Duodenal mucosa (tissue), 2 donors: ENCODE data around the gene ALB.

ENCODE experiments used
- H3K27ac ChIP-seq: one replicate; pipeline ENCODE4 v1.7.0; 2013; ENCODE audit warnings: low read depth, low read length
- H3K27me3 ChIP-seq, 2 donors: one replicate each; pipeline ENCODE4 v1.7.0; 2013; ENCODE audit warnings: low read length in 2 of 2, control low read depth in 1 of 2; ENCODE audit not compliant: insufficient read depth in 2 of 2, control insufficient read depth in 1 of 2
- H3K36me3 ChIP-seq, 2 donors: one replicate each; pipeline ENCODE4 v1.7.0; 2013; ENCODE audit warnings: low read length in 2 of 2, control low read depth in 1 of 2; ENCODE audit not compliant: insufficient read depth in 2 of 2, control insufficient read depth in 1 of 2
- H3K4me1 ChIP-seq, 2 donors: one replicate each; pipeline ENCODE4 v1.7.0; 2013; ENCODE audit warnings: low read length in 2 of 2, control low read depth in 1 of 2; ENCODE audit not compliant: insufficient read depth in 2 of 2, control insufficient read depth in 1 of 2
- H3K4me3 ChIP-seq, 2 donors: one replicate each; pipeline ENCODE4 v1.7.0; 2013; ENCODE audit warnings: low read length in 2 of 2, low read depth in 1 of 2
- H3K9ac ChIP-seq, 2 donors: one replicate each; pipeline ENCODE4 v1.7.0; 2013; ENCODE audit warnings: low read length in 2 of 2, low read depth in 1 of 2
- H3K9me3 ChIP-seq, 2 donors: one replicate each; pipeline ENCODE4 v1.7.0; 2013; ENCODE audit warnings: low read length in 2 of 2, control low read depth in 1 of 2; ENCODE audit not compliant: control insufficient read depth in 1 of 2

ALB gene

GRCh38 chr4:73438048-73438447 is 34.0 kb downstream of the ALB start:
- H3K27me3 ChIP-seq, result no peaks in the 10 kb centered on the region
- no peaks in the 10 kb centered on the region for H3K36me3 ChIP-seq
- H3K4me3 ChIP-seq, result no peak overlapping the region
- H3K4me1 ChIP-seq, result no peaks in the 10 kb centered on the region
- no peak overlapping the region for H3K9ac ChIP-seq
- H3K9me3 ChIP-seq, result no peaks in the 10 kb centered on the region
- no peak overlapping the region for H3K27ac ChIP-seq

GRCh38 chr4:73438582-73439215 is 34.6 kb downstream of the ALB start:
- H3K4me3 ChIP-seq, result no peak overlapping the region
- H3K9ac ChIP-seq, result no peak overlapping the region

DNA sequence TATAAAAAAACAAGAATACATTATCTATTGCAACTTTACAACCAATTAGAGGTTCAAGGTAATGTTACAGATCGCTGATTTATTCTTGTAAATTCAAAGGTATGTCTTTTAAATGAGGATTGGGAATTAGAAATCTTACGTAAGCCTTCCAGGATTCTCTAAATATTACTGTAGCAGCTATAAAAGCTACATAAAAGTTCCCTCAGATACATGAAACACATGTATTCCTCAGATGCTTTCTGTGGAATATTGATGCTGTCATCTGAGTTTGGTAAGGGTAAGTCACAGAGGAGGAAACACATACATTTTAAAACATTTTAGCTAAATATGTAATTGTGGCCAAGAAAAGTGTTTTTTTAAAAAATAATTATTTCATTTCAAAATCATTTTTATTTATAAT is 35.4 kb downstream of the ALB start:
- no peaks in the 10 kb centered on the region for H3K27me3 ChIP-seq

More at GRCh38 chr4:73438582-73439215, 34.6 kb downstream of the ALB start:
- Histone ChIP-seq H3K9me3 (no peaks in the 10 kb centered on the region), H3K27ac (no peak overlapping the region), H3K4me1 (no peaks in the 10 kb centered on the region), H3K27me3 (no peaks in the 10 kb centered on the region), H3K36me3 (no peaks in the 10 kb centered on the region)

GRCh38 chr4:73439991-73440390 is 35.9 kb downstream of the ALB start:
- Histone ChIP-seq H3K27me3 (no peaks in the 10 kb centered on the region), H3K27ac (no peak overlapping the region), H3K36me3 (no peaks in the 10 kb centered on the region), H3K4me3 (no peak overlapping the region), H3K9ac (no peak overlapping the region), H3K9me3 (no peaks in the 10 kb centered on the region), H3K4me1 (no peaks in the 10 kb centered on the region)

More for the DNA sequence above, 35.4 kb downstream of the ALB start:
- Histone ChIP-seq H3K4me1 (no peaks in the 10 kb centered on the region), H3K9ac (no peak overlapping the region), H3K9me3 (no peaks in the 10 kb centered on the region), H3K4me3 (no peak overlapping the region), H3K36me3 (no peaks in the 10 kb centered on the region), H3K27ac (no peak overlapping the region)

- Histone ChIP-seq H3K4me1 (no peaks in the 10 kb centered on the region), H3K27ac (no peak overlapping the region), H3K27me3 (no peaks in the 10 kb centered on the region), H3K9ac (no peak overlapping the region), H3K36me3 (no peaks in the 10 kb centered on the region), H3K4me3 (no peak overlapping the region), H3K9me3 (no peaks in the 10 kb centered on the region)
Observed at GRCh38 chr4:73440653-73441052, 36.6 kb downstream of the ALB start.

DNA sequence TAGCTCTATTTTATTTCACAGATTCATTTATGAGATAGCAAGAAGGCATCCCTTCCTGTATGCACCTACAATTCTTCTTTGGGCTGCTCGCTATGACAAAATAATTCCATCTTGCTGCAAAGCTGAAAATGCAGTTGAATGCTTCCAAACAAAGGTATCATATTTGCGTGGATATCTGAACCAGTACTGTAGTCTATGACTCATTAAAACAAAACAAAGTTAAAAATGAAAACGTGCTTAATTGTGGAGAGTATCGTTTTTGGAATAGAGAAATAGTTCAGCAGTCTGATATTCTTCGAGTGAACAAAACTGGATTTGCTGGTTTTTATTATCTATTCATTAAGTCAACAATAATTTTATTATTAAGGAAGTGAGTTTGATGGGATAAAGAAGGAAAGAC is 38.2 kb downstream of the ALB start:
- Histone ChIP-seq H3K9me3 (no peaks in the 10 kb centered on the region), H3K36me3 (no peaks in the 10 kb centered on the region), H3K4me3 (no peak overlapping the region), H3K27me3 (no peaks in the 10 kb centered on the region), H3K27ac (no peak overlapping the region), H3K9ac (no peak overlapping the region), H3K4me1 (no peaks in the 10 kb centered on the region)

- no peaks in the 10 kb centered on the region for H3K27me3 ChIP-seq
- H3K27ac ChIP-seq, result no peak overlapping the region
- H3K36me3 ChIP-seq, result no peaks in the 10 kb centered on the region
- no peak overlapping the region for H3K9ac ChIP-seq
- H3K9me3 ChIP-seq, result no peaks in the 10 kb centered on the region
- H3K4me3 ChIP-seq, result no peak overlapping the region
- no peaks in the 10 kb centered on the region for H3K4me1 ChIP-seq
Observed at GRCh38 chr4:73443224-73443623, 39.1 kb downstream of the ALB start.

- Histone ChIP-seq H3K36me3 (no peaks in the 10 kb centered on the region), H3K27me3 (no peaks in the 10 kb centered on the region), H3K9me3 (no peaks in the 10 kb centered on the region), H3K27ac (no peak overlapping the region), H3K9ac (no peak overlapping the region), H3K4me3 (no peak overlapping the region), H3K4me1 (no peaks in the 10 kb centered on the region)
Observed at GRCh38 chr4:73445383-73446335, 41.6 kb downstream of the ALB start.

GRCh38 chr4:73446336-73446938 is 42.4 kb downstream of the ALB start:
- H3K27ac ChIP-seq, result no peak overlapping the region
- H3K9me3 ChIP-seq, result no peaks in the 10 kb centered on the region
- H3K9ac ChIP-seq, result no peak overlapping the region
- H3K4me1 ChIP-seq, result no peaks in the 10 kb centered on the region
- H3K4me3 ChIP-seq, result no peak overlapping the region
- no peaks in the 10 kb centered on the region for H3K27me3 ChIP-seq
- H3K36me3 ChIP-seq, result no peaks in the 10 kb centered on the region

GRCh38 chr4:73447671-73448070 is 43.6 kb downstream of the ALB start:
- H3K9ac ChIP-seq, result no peak overlapping the region
- peaks cover 0 to 4% of the 10 kb centered on the region in 2 donors for H3K4me1 ChIP-seq
- H3K4me3 ChIP-seq, result no peak overlapping the region
- no peak overlapping the region for H3K27ac ChIP-seq
- H3K36me3 ChIP-seq, result no peaks in the 10 kb centered on the region
- no peaks in the 10 kb centered on the region for H3K9me3 ChIP-seq
- no peaks in the 10 kb centered on the region for H3K27me3 ChIP-seq
